B cell (primary cell): ENCODE measurements around the gene IFT88.

Experiments used
- EZH2 ChIP-seq: IDR thresholded peaks from 2 replicates; pipeline ENCODE4 v1.6.1; 2012; ENCODE audit warnings: borderline replicate concordance, low read depth, mild to moderate bottlenecking, moderate library complexity, low read length; ENCODE audit not compliant: insufficient read depth, poor library complexity, severe bottlenecking
- TF ChIP-seq, protein P1 (sequence below): fragments of 200-600 bp; IDR thresholded peaks from one replicate; pipeline ENCODE4 v1.8.0; 2022; ENCODE audit warnings: antibody characterized with exemption, mild to moderate bottlenecking

DNA sequence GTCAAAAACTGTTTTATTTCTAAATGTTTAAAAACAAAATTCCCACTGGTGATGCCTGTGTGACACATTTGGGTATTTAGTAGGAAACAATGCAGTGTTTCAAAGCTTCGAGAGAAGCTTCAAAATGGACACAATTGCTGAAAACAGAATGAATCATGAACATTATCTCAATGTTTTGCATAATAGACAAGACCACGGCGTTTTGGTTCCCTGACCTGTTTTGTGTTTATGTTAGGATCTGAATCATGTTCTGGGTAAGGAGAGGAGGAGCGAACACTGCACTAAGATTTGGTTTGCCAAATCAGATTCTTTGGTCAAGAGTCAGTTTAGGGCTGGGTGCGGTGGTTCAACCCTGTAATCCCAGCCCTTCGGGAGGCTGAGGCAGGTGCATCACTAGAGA is 42.2 kb downstream of the IFT88 start:
- TF ChIP-seq, protein P1, sequence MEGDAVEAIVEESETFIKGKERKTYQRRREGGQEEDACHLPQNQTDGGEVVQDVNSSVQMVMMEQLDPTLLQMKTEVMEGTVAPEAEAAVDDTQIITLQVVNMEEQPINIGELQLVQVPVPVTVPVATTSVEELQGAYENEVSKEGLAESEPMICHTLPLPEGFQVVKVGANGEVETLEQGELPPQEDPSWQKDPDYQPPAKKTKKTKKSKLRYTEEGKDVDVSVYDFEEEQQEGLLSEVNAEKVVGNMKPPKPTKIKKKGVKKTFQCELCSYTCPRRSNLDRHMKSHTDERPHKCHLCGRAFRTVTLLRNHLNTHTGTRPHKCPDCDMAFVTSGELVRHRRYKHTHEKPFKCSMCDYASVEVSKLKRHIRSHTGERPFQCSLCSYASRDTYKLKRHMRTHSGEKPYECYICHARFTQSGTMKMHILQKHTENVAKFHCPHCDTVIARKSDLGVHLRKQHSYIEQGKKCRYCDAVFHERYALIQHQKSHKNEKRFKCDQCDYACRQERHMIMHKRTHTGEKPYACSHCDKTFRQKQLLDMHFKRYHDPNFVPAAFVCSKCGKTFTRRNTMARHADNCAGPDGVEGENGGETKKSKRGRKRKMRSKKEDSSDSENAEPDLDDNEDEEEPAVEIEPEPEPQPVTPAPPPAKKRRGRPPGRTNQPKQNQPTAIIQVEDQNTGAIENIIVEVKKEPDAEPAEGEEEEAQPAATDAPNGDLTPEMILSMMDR, result no peak
- no peak for TF ChIP-seq EZH2
